ENCODE data around the gene ID2. TPM values are rescaled to one million over a fixed set of nuclear protein-coding genes. Genes with fewer than 3 reads are reported as not detected.

The ID2 gene
- total and polyA plus RNA-seq, 2 of the 13 experiments (the other 11 are each of a cell fraction or from before 2014, with no cell fraction given) = 214 to 719 TPM

DNA sequence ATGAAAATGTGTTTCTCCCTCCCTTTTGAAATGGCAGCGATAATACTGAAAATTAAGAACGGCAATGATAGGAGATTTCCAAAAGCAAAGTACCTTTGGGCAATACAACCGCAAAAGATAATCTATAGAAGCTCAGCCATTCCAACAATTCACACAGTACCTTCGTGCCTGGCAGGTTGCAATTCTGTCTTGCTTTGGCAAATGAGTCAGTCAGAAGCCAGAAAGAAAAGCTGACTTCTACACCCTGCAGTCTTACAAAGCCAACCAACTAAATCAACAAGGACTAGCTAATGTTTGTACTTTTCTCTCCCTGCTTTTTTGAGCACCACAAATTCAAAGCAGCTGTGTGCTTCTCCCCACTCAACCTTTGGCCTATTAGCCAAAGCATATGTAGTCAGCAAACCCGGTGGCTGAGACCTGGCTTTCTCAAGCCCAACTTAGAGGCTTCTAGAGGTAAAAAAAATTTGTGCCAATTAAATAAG lies 25.7 kb upstream of the ID2 start (continued):
- TF ChIP-seq, protein P1, sequence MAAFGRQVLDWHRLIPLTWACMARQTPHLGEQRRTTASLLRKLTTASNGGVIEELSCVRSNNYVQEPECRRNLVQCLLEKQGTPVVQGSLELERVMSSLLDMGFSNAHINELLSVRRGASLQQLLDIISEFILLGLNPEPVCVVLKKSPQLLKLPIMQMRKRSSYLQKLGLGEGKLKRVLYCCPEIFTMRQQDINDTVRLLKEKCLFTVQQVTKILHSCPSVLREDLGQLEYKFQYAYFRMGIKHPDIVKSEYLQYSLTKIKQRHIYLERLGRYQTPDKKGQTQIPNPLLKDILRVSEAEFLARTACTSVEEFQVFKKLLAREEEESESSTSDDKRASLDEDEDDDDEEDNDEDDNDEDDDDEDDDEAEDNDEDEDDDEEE (CRISPR knock-in tag; IDR thresholded peaks at IDR 0.05) = no peak
- TF ChIP-seq, protein P2, sequence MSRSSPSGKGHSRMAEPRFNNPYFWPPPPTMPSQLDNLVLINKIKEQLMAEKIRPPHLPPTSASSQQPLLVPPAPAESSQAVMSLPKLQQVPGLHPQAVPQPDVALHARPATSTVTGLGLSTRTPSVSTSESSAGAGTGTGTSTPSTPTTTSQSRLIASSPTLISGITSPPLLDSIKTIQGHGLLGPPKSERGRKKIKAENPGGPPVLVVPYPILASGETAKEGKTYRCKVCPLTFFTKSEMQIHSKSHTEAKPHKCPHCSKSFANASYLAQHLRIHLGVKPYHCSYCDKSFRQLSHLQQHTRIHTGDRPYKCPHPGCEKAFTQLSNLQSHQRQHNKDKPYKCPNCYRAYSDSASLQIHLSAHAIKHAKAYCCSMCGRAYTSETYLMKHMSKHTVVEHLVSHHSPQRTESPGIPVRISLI (CRISPR knock-in tag; IDR thresholded peaks at IDR 0.05; ENCODE audit: borderline replicate concordance) = peak; percentile 74; the same call in 1 of the 2 replicates
- TF ChIP-seq TAF15 (IDR thresholded peaks at IDR 0.05; ENCODE audit: low read depth, low read length, poor library complexity, severe bottlenecking) = no peak
- TF ChIP-seq, protein P3, sequence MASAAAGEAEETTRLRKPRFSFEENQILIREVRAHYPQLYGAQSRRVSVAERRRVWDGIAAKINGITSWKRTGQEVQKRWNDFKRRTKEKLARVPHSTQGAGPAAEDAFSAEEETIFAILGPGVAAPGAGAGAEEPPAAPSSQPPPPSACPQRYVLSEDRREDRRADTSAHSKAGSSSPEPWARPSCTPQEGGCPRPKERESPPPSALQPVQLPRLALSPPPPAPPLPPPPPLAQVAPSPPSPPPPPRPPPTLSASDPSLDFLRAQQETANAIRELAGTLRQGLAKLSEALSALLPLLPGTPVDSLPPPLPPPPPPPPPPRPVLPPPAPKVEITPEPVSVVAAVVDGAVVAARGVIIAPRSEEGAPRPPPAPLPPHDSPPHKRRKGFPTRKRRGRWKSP (CRISPR knock-in tag; IDR thresholded peaks at IDR 0.05) = peak; percentile 35; the same call in 1 of the 2 replicates
- TF ChIP-seq ARNTL (CRISPR knock-in tag; IDR thresholded peaks at IDR 0.05) = peak; percentile 53; the same call in 1 of the 2 replicates
- TF ChIP-seq RARA (CRISPR knock-in tag; IDR thresholded peaks at IDR 0.05) = peak; percentile 76
- no peak for TF ChIP-seq ZC3H4 (CRISPR knock-in tag; IDR thresholded peaks at IDR 0.05; ENCODE audit: borderline replicate concordance)
- peak; percentile 66 for TF ChIP-seq NCOA2 (CRISPR knock-in tag; IDR thresholded peaks at IDR 0.05)
- TF ChIP-seq JUND (CRISPR knock-in tag; IDR thresholded peaks at IDR 0.05) = no peak
- no peak for TF ChIP-seq MAFG (CRISPR knock-in tag; IDR thresholded peaks at IDR 0.05)
- no peak for TF ChIP-seq HOXA7 (CRISPR knock-in tag; IDR thresholded peaks at IDR 0.05)
- no peak for TF ChIP-seq ZFP82 (CRISPR knock-in tag; IDR thresholded peaks at IDR 0.05; ENCODE audit: borderline replicate concordance)
- TF ChIP-seq, protein P4, sequence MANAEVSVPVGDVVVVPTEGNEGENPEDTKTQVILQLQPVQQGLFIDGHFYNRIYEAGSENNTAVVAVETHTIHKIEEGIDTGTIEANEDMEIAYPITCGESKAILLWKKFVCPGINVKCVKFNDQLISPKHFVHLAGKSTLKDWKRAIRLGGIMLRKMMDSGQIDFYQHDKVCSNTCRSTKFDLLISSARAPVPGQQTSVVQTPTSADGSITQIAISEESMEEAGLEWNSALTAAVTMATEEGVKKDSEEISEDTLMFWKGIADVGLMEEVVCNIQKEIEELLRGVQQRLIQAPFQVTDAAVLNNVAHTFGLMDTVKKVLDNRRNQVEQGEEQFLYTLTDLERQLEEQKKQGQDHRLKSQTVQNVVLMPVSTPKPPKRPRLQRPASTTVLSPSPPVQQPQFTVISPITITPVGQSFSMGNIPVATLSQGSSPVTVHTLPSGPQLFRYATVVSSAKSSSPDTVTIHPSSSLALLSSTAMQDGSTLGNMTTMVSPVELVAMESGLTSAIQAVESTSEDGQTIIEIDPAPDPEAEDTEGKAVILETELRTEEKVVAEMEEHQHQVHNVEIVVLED (CRISPR knock-in tag; IDR thresholded peaks at IDR 0.05; ENCODE audit: borderline replicate concordance) = no peak; the same call in 1 of the 2 replicates
- no peak for TF ChIP-seq EEA1 (CRISPR knock-in tag; IDR thresholded peaks at IDR 0.05; ENCODE audit: borderline replicate concordance)
- no peak for TF ChIP-seq ZNF337 (CRISPR knock-in tag; IDR thresholded peaks at IDR 0.05; ENCODE audit: borderline replicate concordance, low read depth)
- TF ChIP-seq RFXAP (CRISPR knock-in tag; IDR thresholded peaks at IDR 0.05; ENCODE audit: borderline replicate concordance) = no peak
- no peak for TF ChIP-seq ZNF430 (CRISPR knock-in tag; IDR thresholded peaks at IDR 0.05)
- no peak for TF ChIP-seq ZNF30 (CRISPR knock-in tag; IDR thresholded peaks at IDR 0.05)
- no peak for TF ChIP-seq NRL (CRISPR knock-in tag; IDR thresholded peaks at IDR 0.05; ENCODE audit: borderline replicate concordance)
- TF ChIP-seq ZNF354B (CRISPR knock-in tag; IDR thresholded peaks at IDR 0.05) = no peak
- TF ChIP-seq, protein P5, sequence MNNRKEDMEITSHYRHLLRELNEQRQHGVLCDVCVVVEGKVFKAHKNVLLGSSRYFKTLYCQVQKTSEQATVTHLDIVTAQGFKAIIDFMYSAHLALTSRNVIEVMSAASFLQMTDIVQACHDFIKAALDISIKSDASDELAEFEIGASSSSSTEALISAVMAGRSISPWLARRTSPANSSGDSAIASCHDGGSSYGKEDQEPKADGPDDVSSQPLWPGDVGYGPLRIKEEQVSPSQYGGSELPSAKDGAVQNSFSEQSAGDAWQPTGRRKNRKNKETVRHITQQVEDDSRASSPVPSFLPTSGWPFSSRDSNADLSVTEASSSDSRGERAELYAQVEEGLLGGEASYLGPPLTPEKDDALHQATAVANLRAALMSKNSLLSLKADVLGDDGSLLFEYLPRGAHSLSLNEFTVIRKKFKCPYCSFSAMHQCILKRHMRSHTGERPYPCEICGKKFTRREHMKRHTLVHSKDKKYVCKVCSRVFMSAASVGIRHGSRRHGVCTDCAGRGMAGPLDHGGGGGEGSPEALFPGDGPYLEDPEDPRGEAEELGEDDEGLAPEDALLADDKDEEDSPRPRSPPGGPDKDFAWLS (CRISPR knock-in tag; IDR thresholded peaks at IDR 0.05; ENCODE audit: borderline replicate concordance) = no peak
- TF ChIP-seq ZNF343 (CRISPR knock-in tag; IDR thresholded peaks at IDR 0.05) = no peak
- no peak for TF ChIP-seq NFE2L1 (CRISPR knock-in tag; IDR thresholded peaks at IDR 0.05; ENCODE audit: borderline replicate concordance)
- TF ChIP-seq ZNF317 (CRISPR knock-in tag; IDR thresholded peaks at IDR 0.05) = peak; percentile 80; the same call in 1 of the 2 replicates

All from HepG2 (cell line).